Measurements from ENCODE around the gene RNU6-1. TPM values are rescaled to one million over a fixed set of nuclear protein-coding genes. Genes with fewer than 3 reads are reported as not detected.

Gene RNU6-1
- total RNA-seq, 1 experiment from 2014 or later, result not detected

- CTCF ChIA-PET, result interaction anchor here (0.6 kb wide), 2 partner anchors 10 to 1123 kb away, joined by 3 to 4 read pairs; no protein-coding TSS in a partner anchor
- Histone ChIP-seq H3K36me3 (ENCODE audit: control insufficient read depth, insufficient read depth, low read length) (no peaks in the 10 kb centered on the region), H3K27ac (ENCODE audit: low read length) (peak overlapping the region; percentile 85), H3K27me3 (ENCODE audit: control insufficient read depth, insufficient read depth, low read length) (no peaks in the 10 kb centered on the region), H3K4me3 (ENCODE audit: low read depth in 2 of 2, low read length in 2 of 2) (no peak overlapping the region), H3K9me3 (ENCODE audit: control insufficient read depth, insufficient read depth, low read depth, low read length) (no peaks in the 10 kb centered on the region), H3K4me1 (ENCODE audit: control insufficient read depth, insufficient read depth, low read length) (peaks cover 51% of the 10 kb centered on the region)
- in situ Hi-C loops (cut with HindIII; ENCODE audit: low pct_unique_long_range_greater_than_20kb, low sequenced_read_pairs), result no loop called here
- ATAC-seq, result peak; percentile 54
- intact Hi-C loops (cut with micrococcal nuclease; ENCODE audit: unreplicated experiment), result no loop called here
- POLR2A ChIA-PET, result interaction anchor here (0.5 to 1.0 kb wide), 2 partner anchors 199 to 433 kb away, joined by 3 to 5 read pairs; partner anchors contain the start of gene FEM1B
- TF ChIP-seq POLR2AphosphoS5 (IDR thresholded peaks at IDR 0.05; ENCODE audit: low read depth, low read length), result no peak
- TF ChIP-seq SIN3A (IDR thresholded peaks at IDR 0.05; ENCODE audit: borderline replicate concordance, insufficient read depth, low read depth, low read length), result no peak
- TF ChIP-seq TCF7L2 (IDR thresholded peaks at IDR 0.05; ENCODE audit: low read depth, low read length), result peak; percentile 90
- TF ChIP-seq, protein P1, sequence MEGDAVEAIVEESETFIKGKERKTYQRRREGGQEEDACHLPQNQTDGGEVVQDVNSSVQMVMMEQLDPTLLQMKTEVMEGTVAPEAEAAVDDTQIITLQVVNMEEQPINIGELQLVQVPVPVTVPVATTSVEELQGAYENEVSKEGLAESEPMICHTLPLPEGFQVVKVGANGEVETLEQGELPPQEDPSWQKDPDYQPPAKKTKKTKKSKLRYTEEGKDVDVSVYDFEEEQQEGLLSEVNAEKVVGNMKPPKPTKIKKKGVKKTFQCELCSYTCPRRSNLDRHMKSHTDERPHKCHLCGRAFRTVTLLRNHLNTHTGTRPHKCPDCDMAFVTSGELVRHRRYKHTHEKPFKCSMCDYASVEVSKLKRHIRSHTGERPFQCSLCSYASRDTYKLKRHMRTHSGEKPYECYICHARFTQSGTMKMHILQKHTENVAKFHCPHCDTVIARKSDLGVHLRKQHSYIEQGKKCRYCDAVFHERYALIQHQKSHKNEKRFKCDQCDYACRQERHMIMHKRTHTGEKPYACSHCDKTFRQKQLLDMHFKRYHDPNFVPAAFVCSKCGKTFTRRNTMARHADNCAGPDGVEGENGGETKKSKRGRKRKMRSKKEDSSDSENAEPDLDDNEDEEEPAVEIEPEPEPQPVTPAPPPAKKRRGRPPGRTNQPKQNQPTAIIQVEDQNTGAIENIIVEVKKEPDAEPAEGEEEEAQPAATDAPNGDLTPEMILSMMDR (IDR thresholded peaks at IDR 0.05), result no peak
- DNase-seq (ENCODE audit: low read depth, low spot score), result no peak
- no TSS peak for BruUV-seq (replicated peaks)
Observed at GRCh38 chr15:67843571-67844387, 3.9 kb upstream of the RNU6-1 start.

GRCh38 chr15:67843092-67843501 lies 3.3 kb upstream of the RNU6-1 start:
- no peak overlapping the region for H3K4me3 ChIP-seq (ENCODE audit: low read depth in 2 of 2, low read length in 2 of 2)
- no peaks in the 10 kb centered on the region for H3K36me3 ChIP-seq (ENCODE audit: control insufficient read depth, insufficient read depth, low read length)
- in situ Hi-C loops (cut with HindIII; ENCODE audit: low pct_unique_long_range_greater_than_20kb, low sequenced_read_pairs) (no loop called here), intact Hi-C loops (cut with micrococcal nuclease; ENCODE audit: unreplicated experiment) (no loop called here)
- no peak for ATAC-seq
- H3K4me1 ChIP-seq (ENCODE audit: control insufficient read depth, insufficient read depth, low read length), result peaks cover 58% of the 10 kb centered on the region
- ChIA-PET POLR2A (no interaction called here), CTCF (no interaction called here)
- TF ChIP-seq, protein P1 (IDR thresholded peaks at IDR 0.05), result no peak
- no peak for TF ChIP-seq REST (IDR thresholded peaks at IDR 0.05; ENCODE audit: insufficient read depth in 1 of 2, low read depth in 2 of 2, low read length in 1 of 2)
- TF ChIP-seq TCF7L2 (IDR thresholded peaks at IDR 0.05; ENCODE audit: low read depth, low read length), result no peak
- TF ChIP-seq POLR2AphosphoS5 (IDR thresholded peaks at IDR 0.05; ENCODE audit: low read depth, low read length), result no peak
- TF ChIP-seq SIN3A (IDR thresholded peaks at IDR 0.05; ENCODE audit: borderline replicate concordance, insufficient read depth, low read depth, low read length), result no peak
- DNase-seq (ENCODE audit: low read depth, low spot score), result no peak
- no peaks in the 10 kb centered on the region for H3K9me3 ChIP-seq (ENCODE audit: control insufficient read depth, insufficient read depth, low read depth, low read length)
- BruUV-seq (replicated peaks), result no TSS peak
- no peaks in the 10 kb centered on the region for H3K27me3 ChIP-seq (ENCODE audit: control insufficient read depth, insufficient read depth, low read length)
- peak overlapping the region; percentile 85 for H3K27ac ChIP-seq (ENCODE audit: low read length)
